Breast epithelium (tissue), 3 donors: Measurements from ENCODE around the gene CAMK2N2.

Experiments
- CTCF ChIP-seq, 3 donors: fragments of 450-650 bp; IDR thresholded peaks; one replicate each; pipeline ENCODE4 v1.5.1; 2016 to 2017; ENCODE audit warnings: antibody characterized with exemption in 3 of 3, mild to moderate bottlenecking in 3 of 3, moderate library complexity in 3 of 3
- POLR2A ChIP-seq: fragments of 450-650 bp; IDR thresholded peaks from one replicate; pipeline ENCODE4 v1.6.1; 2016; ENCODE audit warnings: antibody characterized with exemption, mild to moderate bottlenecking, moderate library complexity

GRCh38 chr3:184282941-184283340, 21.6 kb upstream of the CAMK2N2 start:
- no peak for TF ChIP-seq POLR2A
- no peak for TF ChIP-seq CTCF (IDR thresholded peaks at IDR 0.05)
